H9 (cell line): Measurements from ENCODE around the gene CFAP45. TPM values are rescaled to one million over a fixed set of nuclear protein-coding genes. Genes with fewer than 3 reads are reported as not detected.

Experiments used
- DNase-seq: peaks from one replicate; pipeline ENCODE4 v3.0.0-alpha.2; 2017
- H2AFZ ChIP-seq: one replicate; pipeline ENCODE4 v1.6.1; 2013; ENCODE audit warnings: mild to moderate bottlenecking, low read length, control low read depth, moderate library complexity
- H2AK5ac ChIP-seq: 2 replicates; pipeline ENCODE4 v1.6.1; 2013; ENCODE audit warnings: low read length, control low read depth, mixed read lengths; ENCODE audit not compliant: insufficient read length
- H2BK120ac ChIP-seq: one replicate; pipeline ENCODE4 v1.6.1; 2013; ENCODE audit warnings: low read depth, mild to moderate bottlenecking, low read length, control low read depth, inconsistent platforms; ENCODE audit not compliant: poor library complexity, severe bottlenecking
- H2BK12ac ChIP-seq: 2 replicates; pipeline ENCODE4 v1.6.1; 2013; ENCODE audit warnings: low read length, control low read depth, mixed read lengths, low read depth; ENCODE audit not compliant: insufficient read length
- H2BK15ac ChIP-seq: 2 replicates; pipeline ENCODE4 v1.6.1; 2013; ENCODE audit warnings: low read depth, low read length, control low read depth
- H2BK20ac ChIP-seq: one replicate; pipeline ENCODE4 v1.6.1; 2013; ENCODE audit warnings: low read depth, mild to moderate bottlenecking, low read length, control low read depth, inconsistent platforms; ENCODE audit not compliant: poor library complexity, severe bottlenecking
- H2BK5ac ChIP-seq: 2 replicates; pipeline ENCODE4 v1.6.1; 2013; ENCODE audit warnings: low read length, control low read depth, mixed read lengths; ENCODE audit not compliant: insufficient read length
- H3K14ac ChIP-seq: 2 replicates; pipeline ENCODE4 v1.6.1; 2013; ENCODE audit warnings: low read length, control low read depth; ENCODE audit not compliant: insufficient read depth
- H3K18ac ChIP-seq: 2 replicates; pipeline ENCODE4 v1.6.1; 2013; ENCODE audit warnings: low read depth, mild to moderate bottlenecking, mixed read lengths, low read length, control low read depth; ENCODE audit not compliant: insufficient read length
- H3K23ac ChIP-seq: 2 replicates; pipeline ENCODE4 v1.6.1; 2013; ENCODE audit warnings: low read length, control low read depth, mixed read lengths, low read depth; ENCODE audit not compliant: insufficient read length
- H3K23me2 ChIP-seq: 2 replicates; pipeline ENCODE4 v1.6.1; 2013; ENCODE audit warnings: low read depth, mild to moderate bottlenecking, mixed read lengths, low read length, control low read depth; ENCODE audit not compliant: insufficient read length, poor library complexity, severe bottlenecking
- H3K27ac ChIP-seq: 2 replicates; pipeline ENCODE4 v1.5.1; 2013; ENCODE audit warnings: low read length, control low read depth, mixed read lengths, low read depth; ENCODE audit not compliant: insufficient read length
- H3K27me3 ChIP-seq: 2 replicates; pipeline ENCODE4 v1.6.1; 2013; ENCODE audit warnings: low read length, control low read depth, inconsistent platforms; ENCODE audit not compliant: insufficient read depth
- H3K4ac ChIP-seq: 2 replicates; pipeline ENCODE4 v1.6.1; 2013; ENCODE audit warnings: low read depth, mild to moderate bottlenecking, control low read depth, inconsistent platforms, low read length, moderate library complexity
- H3K4me1 ChIP-seq: 2 replicates; pipeline ENCODE4 v1.6.1; 2013; ENCODE audit warnings: low read length, control low read depth, inconsistent platforms; ENCODE audit not compliant: insufficient read depth
- H3K4me2 ChIP-seq: 2 replicates; pipeline ENCODE4 v1.6.1; 2013; ENCODE audit warnings: low read length, control low read depth, mixed read lengths; ENCODE audit not compliant: insufficient read length, insufficient read depth
- H3K56ac ChIP-seq: 2 replicates; pipeline ENCODE4 v1.6.1; 2013; ENCODE audit warnings: low read depth, mild to moderate bottlenecking, mixed read lengths, low read length, control low read depth; ENCODE audit not compliant: insufficient read length
- H3K79me1 ChIP-seq: 2 replicates; pipeline ENCODE4 v1.6.1; 2013; ENCODE audit warnings: low read depth, mild to moderate bottlenecking, moderate library complexity, low read length, control low read depth, inconsistent platforms; ENCODE audit not compliant: insufficient read depth, poor library complexity, severe bottlenecking
- H3K79me2 ChIP-seq: 2 replicates; pipeline ENCODE4 v1.6.1; 2013; ENCODE audit warnings: low read length, control low read depth, inconsistent platforms; ENCODE audit not compliant: insufficient read depth
- H3K9ac ChIP-seq: 2 replicates; pipeline ENCODE4 v1.6.1; 2013; ENCODE audit warnings: low read length, control low read depth, mixed read lengths; ENCODE audit not compliant: insufficient read length; ENCODE audit errors: extremely low read depth
- H3K9me3 ChIP-seq: one replicate; pipeline ENCODE4 v1.6.1; 2013; ENCODE audit warnings: low read depth, low read length, inconsistent platforms; ENCODE audit not compliant: control insufficient read depth
- H3T11ph ChIP-seq: one replicate; pipeline ENCODE4 v1.6.1; 2013; ENCODE audit warnings: mild to moderate bottlenecking, low read length, control low read depth, inconsistent platforms
- H4K20me1 ChIP-seq: one replicate; pipeline ENCODE4 v1.6.1; 2013; ENCODE audit not compliant: control insufficient read depth, insufficient read length, insufficient read depth
- H4K5ac ChIP-seq: 2 replicates; pipeline ENCODE4 v1.6.1; 2013; ENCODE audit warnings: low read depth, mild to moderate bottlenecking, mixed read lengths, low read length, control low read depth; ENCODE audit not compliant: insufficient read length
- H4K8ac ChIP-seq: replicated peaks from 2 replicates; pipeline ENCODE4 v1.6.1; 2013; ENCODE audit warnings: low read length, control low read depth, mixed read lengths, low read depth; ENCODE audit not compliant: insufficient read length
- H4K91ac ChIP-seq: 2 replicates; pipeline ENCODE4 v1.6.1; 2013; ENCODE audit warnings: low read depth, mild to moderate bottlenecking, moderate library complexity, mixed read lengths, low read length, control low read depth; ENCODE audit not compliant: insufficient read length
- H3K27ac Mint-ChIP-seq, 3 experiments: 2 replicates in 2 of 3; 3 replicates in 1 of 3; pipeline ENCODE4 v1.8.0; 2020 to 2021; ENCODE audit warnings: mixed read lengths in 3 of 3, mild to moderate bottlenecking in 1 of 3, moderate library complexity in 1 of 3
- H3K27me3 Mint-ChIP-seq: 2 replicates; pipeline ENCODE4 v1.8.0; 2021; ENCODE audit warnings: low read depth, mild to moderate bottlenecking, moderate library complexity, mixed read lengths
- H3K36me3 Mint-ChIP-seq, 3 experiments: 2 replicates in 2 of 3; 3 replicates in 1 of 3; pipeline ENCODE4 v1.8.0; 2020 to 2021; ENCODE audit warnings: low read depth in 3 of 3, mixed read lengths in 3 of 3; ENCODE audit not compliant: insufficient read depth in 1 of 3
- H3K4me1 Mint-ChIP-seq, 2 experiments: 2 replicates each; pipeline ENCODE4 v1.8.0; 2020; ENCODE audit warnings: mixed read lengths in 2 of 2
- H3K4me3 Mint-ChIP-seq, 2 experiments: 2 replicates in 1 of 2; 3 replicates in 1 of 2; pipeline ENCODE4 v1.8.0; 2020 to 2021; ENCODE audit warnings: mild to moderate bottlenecking in 2 of 2, mixed read lengths in 2 of 2, moderate library complexity in 1 of 2
- H3K9me3 Mint-ChIP-seq, 2 experiments: 2 replicates in 1 of 2; 3 replicates in 1 of 2; pipeline ENCODE4 v1.8.0; 2020; ENCODE audit warnings: mild to moderate bottlenecking in 2 of 2, mixed read lengths in 2 of 2, moderate library complexity in 1 of 2
- CTCF ChIP-seq: fragments of 200-600 bp; sonication (generic); conservative IDR thresholded peaks from 3 replicates; pipeline ENCODE4 v1.8.0; 2021; ENCODE audit warnings: antibody characterized with exemption, mild to moderate bottlenecking
- WGBS: extraction: QIAGEN DNeasy Blood & Tissue Kit; methylation state at CpG from one replicate; pipeline ENCODE4 v1.1.7; 2013; ENCODE audit warnings: missing lambda C conversion rate, low lambda C conversion rate, mixed read lengths; ENCODE audit not compliant: insufficient read length; ENCODE audit errors: extremely low coverage; 5-methylcytosine and 5-hydroxymethylcytosine counted together
- total RNA-seq: library from RNA; stranded (reverse); gene quantifications from 2 replicates; pipeline ENCODE4 v1.2.1, GENCODE V29; 2021

CFAP45 gene
- total RNA-seq, 1 experiment from 2014 or later: 0.85 TPM

- H2BK20ac ChIP-seq: no peak overlapping the region
- H3K14ac ChIP-seq: no peak overlapping the region
- H3K79me2 ChIP-seq: no peaks in the 10 kb centered on the region
- no peak for DNase-seq
- Mint-ChIP-seq H3K9me3 (no peaks in the 10 kb centered on the region), H3K27me3 (peaks cover 24% of the 10 kb centered on the region), H3K4me3 (no peak overlapping the region), H3K27ac (no peak overlapping the region), H3K36me3 (peaks cover 0 to 1% (median 0%) of the 10 kb centered on the region in 3 experiments; a peak in 2 of 7 replicates), H3K4me1 (peaks cover 18 to 24% of the 10 kb centered on the region in 2 experiments)
- H3K9ac ChIP-seq: no peak overlapping the region
- H2AK5ac ChIP-seq: no peak overlapping the region
- no peak overlapping the region for H2BK5ac ChIP-seq
- no peak for TF ChIP-seq CTCF
- no peaks in the 10 kb centered on the region for H3K79me1 ChIP-seq
- H3K23ac ChIP-seq: no peak overlapping the region
- no peak overlapping the region for H3K27ac ChIP-seq
- no peak overlapping the region for H3K4me2 ChIP-seq
- H4K8ac ChIP-seq: no peak overlapping the region
- H3T11ph ChIP-seq: no peak overlapping the region
- no peak overlapping the region for H3K56ac ChIP-seq
- no peaks in the 10 kb centered on the region for H3K9me3 ChIP-seq
- no peak overlapping the region for H2BK15ac ChIP-seq
- no CpG with 5 or more reads among the region's 4 CpGs for WGBS
- no peak overlapping the region for H4K5ac ChIP-seq
- no peaks in the 10 kb centered on the region for H4K20me1 ChIP-seq
- H2AFZ ChIP-seq: no peak overlapping the region
- no peaks in the 10 kb centered on the region for H3K4me1 ChIP-seq
- no peak overlapping the region for H2BK120ac ChIP-seq
- H2BK12ac ChIP-seq: no peak overlapping the region
- no peak overlapping the region for H3K18ac ChIP-seq
- H3K4ac ChIP-seq: no peak overlapping the region
- H4K91ac ChIP-seq: no peak overlapping the region
- H3K23me2 ChIP-seq: no peaks in the 10 kb centered on the region
- no peaks in the 10 kb centered on the region for H3K27me3 ChIP-seq
These were observed 30.8 kb downstream of the CFAP45 start for GRCh38 chr1:159869173-159869572.
